MM.1S (cell line): ENCODE results near the gene HSD17B11.

Source experiments
- CTCF ChIP-seq: fragments of 300-600 bp; sonication (generic); IDR thresholded peaks from 2 replicates; pipeline ENCODE4 v1.5.1; 2016; ENCODE audit warnings: antibody characterized with exemption, low read length, mixed read lengths
- EZH2 ChIP-seq: fragments of 300-600 bp; sonication (generic); optimal IDR thresholded peaks from 2 replicates; pipeline ENCODE3; 2017; ENCODE audit warnings: low read depth, mild to moderate bottlenecking, antibody characterized with exemption, low read length, mixed read lengths
- EZH2phosphoT487 ChIP-seq: fragments of 300-600 bp; sonication (generic); IDR thresholded peaks from 2 replicates; pipeline ENCODE4 v1.6.1; 2018; ENCODE audit warnings: antibody characterized with exemption, low read length

- TF ChIP-seq EZH2 (no peak), CTCF (no peak), EZH2phosphoT487 (no peak)
These were observed 38.0 kb upstream of the HSD17B11 start for GRCh38 chr4:87428979-87429378.
